Activated CD4-positive, alpha-beta T cell treated with anti-CD3 and anti-CD28 coated beads for 24 hours (primary cell): Measurements from ENCODE around the gene SPTLC3.

Experiments used
- DNase-seq, 2 donors: peaks; one replicate each; pipeline ENCODE4 v3.0.0-alpha.2; 2020; ENCODE audit warnings: low read depth in 2 of 2

Gene SPTLC3

GRCh38 chr20:12984863-12985262, 23.9 kb upstream of the SPTLC3 start:
- DNase-seq: no peak

GRCh38 chr20:12987261-12987660, 21.5 kb upstream of the SPTLC3 start:
- DNase-seq: no peak

- no peak for DNase-seq
Observed at GRCh38 chr20:12989586-12990115, 19.1 kb upstream of the SPTLC3 start.

GRCh38 chr20:12997128-12997655, 11.6 kb upstream of the SPTLC3 start:
- no peak for DNase-seq

GRCh38 chr20:12998046-12998445, 10.7 kb upstream of the SPTLC3 start:
- no peak for DNase-seq

GRCh38 chr20:12999201-12999600, 9.6 kb upstream of the SPTLC3 start:
- DNase-seq: no peak

GRCh38 chr20:13002251-13002650, 6.5 kb upstream of the SPTLC3 start:
- no peak for DNase-seq

GRCh38 chr20:13006825-13007224, 1.9 kb upstream of the SPTLC3 start:
- no peak for DNase-seq

GRCh38 chr20:13007596-13007995, 1.2 kb upstream of the SPTLC3 start:
- no peak for DNase-seq

GRCh38 chr20:13009682-13010406, 1.1 kb downstream of the SPTLC3 start:
- DNase-seq: no peak

GRCh38 chr20:13012886-13013285, 4.1 kb downstream of the SPTLC3 start:
- DNase-seq: no peak

GRCh38 chr20:13013411-13013810, 4.6 kb downstream of the SPTLC3 start:
- no peak for DNase-seq

GRCh38 chr20:13017235-13017634, 8.5 kb downstream of the SPTLC3 start:
- DNase-seq: no peak

- DNase-seq: no peak
Observed at GRCh38 chr20:13017883-13018535, 9.2 kb downstream of the SPTLC3 start.

GRCh38 chr20:13021205-13021970, 12.6 kb downstream of the SPTLC3 start:
- DNase-seq: no peak

- no peak for DNase-seq
Observed at GRCh38 chr20:13022401-13023155, 13.8 kb downstream of the SPTLC3 start.

- DNase-seq: no peak
Observed at GRCh38 chr20:13024596-13024995, 15.8 kb downstream of the SPTLC3 start.

- no peak for DNase-seq
Observed at GRCh38 chr20:13025181-13025580, 16.4 kb downstream of the SPTLC3 start.

- DNase-seq: no peak
Observed at GRCh38 chr20:13028001-13028400, 19.2 kb downstream of the SPTLC3 start.

GRCh38 chr20:13028673-13029072, 19.9 kb downstream of the SPTLC3 start:
- DNase-seq: no peak

- DNase-seq: no peak
Observed at GRCh38 chr20:13029687-13030375, 21.1 kb downstream of the SPTLC3 start.
